Heart left ventricle (tissue), 13 donors: ENCODE results near the gene MCC.

Experiments
- POLR2A ChIP-seq, 2 donors: fragments of 450-650 bp; IDR thresholded peaks; one replicate each; pipeline ENCODE4 v1.6.1; 2017; ENCODE audit warnings: antibody characterized with exemption in 2 of 2, mild to moderate bottlenecking in 2 of 2, moderate library complexity in 2 of 2
- TF ChIP-seq, protein P1 (sequence below), 12 donors: fragments of 200-600 bp; sonication (generic) in 4 of 12; IDR thresholded peaks; one replicate each; pipeline versions ENCODE4 v1.5.0 to v1.8.0; 2018 to 2022; ENCODE audit warnings: antibody characterized with exemption in 12 of 12, mild to moderate bottlenecking in 5 of 12
- donor health status: ischemic (EF 13 %, LVEDD 7.1; RV severe dilation, severe dysfunction).
- donor health status: DM: no; HTN: yes; CAD: no.
- donor health status: DM: no; HTN: no; CAD: no.
- donor health status: ischemic (EF 25% LVEDD 6.9; RV normal size, moderate dysfunction).
- donor health status: ischemic (EF 25% LVEDD 5.7; RV mildly dilated, moderate dysfunction).
- donor health status: ischemic (EF 35%, LVEDD 5.7; RV mildly dilated, moderate dysfunction).
- donor health status: nonischemic (EF 11% LVEDD 7.7; RV severe dilation, severe dysfunction).
- donor health status: DM: yes; HTN: yes; CAD: no.
- donor health status: PGD.
- donor health status: ischemic (EF 29% LVEDD 5.4; RV normal size, mild dysfunction).
- donor health status: nonischemic (EF 23%, LVEDD 6.1; RV moderate dilation, normal function).

DNA sequence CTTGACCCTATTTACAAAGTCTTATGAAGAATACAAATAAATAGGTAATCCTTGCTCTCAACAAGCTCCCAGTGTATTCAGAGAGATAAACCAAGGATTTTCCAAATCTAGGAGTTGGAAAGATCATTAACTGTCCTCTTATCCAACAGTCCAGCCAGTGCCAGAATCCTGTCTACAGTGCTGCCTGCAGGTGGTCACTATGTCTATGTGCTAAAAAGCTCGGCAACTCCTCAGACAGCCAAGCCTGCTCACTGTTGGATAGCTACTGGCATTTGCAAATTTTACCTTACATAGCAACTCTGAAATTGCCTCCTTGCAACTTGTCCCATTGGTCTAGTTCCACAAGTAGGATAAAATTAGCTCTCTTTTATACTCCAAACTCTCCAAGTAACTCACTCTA is 324.2 kb downstream of the MCC start:
- TF ChIP-seq, protein P1, sequence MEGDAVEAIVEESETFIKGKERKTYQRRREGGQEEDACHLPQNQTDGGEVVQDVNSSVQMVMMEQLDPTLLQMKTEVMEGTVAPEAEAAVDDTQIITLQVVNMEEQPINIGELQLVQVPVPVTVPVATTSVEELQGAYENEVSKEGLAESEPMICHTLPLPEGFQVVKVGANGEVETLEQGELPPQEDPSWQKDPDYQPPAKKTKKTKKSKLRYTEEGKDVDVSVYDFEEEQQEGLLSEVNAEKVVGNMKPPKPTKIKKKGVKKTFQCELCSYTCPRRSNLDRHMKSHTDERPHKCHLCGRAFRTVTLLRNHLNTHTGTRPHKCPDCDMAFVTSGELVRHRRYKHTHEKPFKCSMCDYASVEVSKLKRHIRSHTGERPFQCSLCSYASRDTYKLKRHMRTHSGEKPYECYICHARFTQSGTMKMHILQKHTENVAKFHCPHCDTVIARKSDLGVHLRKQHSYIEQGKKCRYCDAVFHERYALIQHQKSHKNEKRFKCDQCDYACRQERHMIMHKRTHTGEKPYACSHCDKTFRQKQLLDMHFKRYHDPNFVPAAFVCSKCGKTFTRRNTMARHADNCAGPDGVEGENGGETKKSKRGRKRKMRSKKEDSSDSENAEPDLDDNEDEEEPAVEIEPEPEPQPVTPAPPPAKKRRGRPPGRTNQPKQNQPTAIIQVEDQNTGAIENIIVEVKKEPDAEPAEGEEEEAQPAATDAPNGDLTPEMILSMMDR (IDR thresholded peaks at IDR 0.05), result no peak
- no peak for TF ChIP-seq POLR2A (IDR thresholded peaks at IDR 0.05)
